T-cell (primary cell): ENCODE measurements around the gene RNF224. TPM values are rescaled to one million over a fixed set of nuclear protein-coding genes. Genes with fewer than 3 reads are reported as not detected.
A peak's percentile ranks its signal among the peaks of the same experiment; 100 is the strongest.

Source experiments
- ATAC-seq, 4 experiments: fragments of 200-7000 bp in 3 of 4; fragments of 150-1000 bp in 1 of 4; cut with Tn5 transposase; replicated peaks in 1 of 4; 1 replicate in 3 of 4; 2 replicates in 1 of 4; pipeline ENCODE4 v1.10.0; 2021; ENCODE audit warnings: moderate library complexity in 3 of 4, mild to moderate bottlenecking in 2 of 4, moderate number of reproducible peaks in 1 of 4
- CTCF ChIA-PET, 2 donors: fragments of 300-600 bp; sonication (Branson Sonifier 250); formaldehyde crosslinking; loops; one replicate each; lab custom pipeline; 2022; ENCODE audit warnings: antibody characterized with exemption in 2 of 2; lab: Charles Lee
- POLR2A ChIA-PET, 2 donors: fragments of 300-600 bp; sonication (Branson Sonifier 250); formaldehyde crosslinking; loops; one replicate each; lab custom pipeline; 2022; ENCODE audit warnings: antibody characterized with exemption in 2 of 2; lab: Charles Lee
- DNase-seq, 35 experiments: peaks; one replicate each; pipeline versions ENCODE4 v3.0.0 to v3.0.0-alpha.2; 2013 to 2023
- H3K27ac ChIP-seq: one replicate; pipeline ENCODE4 v1.5.1; 2013; ENCODE audit warnings: low read length
- H3K27me3 ChIP-seq, 2 experiments: replicated peaks in 1 of 2; 1 replicate in 1 of 2; 2 replicates in 1 of 2; pipeline versions ENCODE4 v1.6.1 to v1.7.0; 2013; ENCODE audit warnings: low read length in 1 of 2, mixed read lengths in 1 of 2; ENCODE audit not compliant: control insufficient read depth in 2 of 2, insufficient read depth in 2 of 2; ENCODE audit errors: extremely low read depth in 1 of 2
- H3K36me3 ChIP-seq, 2 donors: 1 replicate in 1 of 2; 2 replicates in 1 of 2; pipeline versions ENCODE4 v1.6.1 to v1.7.0; 2013; ENCODE audit warnings: low read length in 1 of 2; ENCODE audit not compliant: control insufficient read depth in 2 of 2, insufficient read depth in 1 of 2; ENCODE audit errors: extremely low read depth in 1 of 2
- H3K4me1 ChIP-seq, 2 experiments: 1 replicate in 1 of 2; 2 replicates in 1 of 2; pipeline versions ENCODE4 v1.6.1 to v1.7.0; 2013; ENCODE audit warnings: low read length in 2 of 2, mixed read lengths in 1 of 2; ENCODE audit not compliant: insufficient read depth in 2 of 2, control insufficient read depth in 1 of 2; ENCODE audit errors: extremely low read depth in 1 of 2
- H3K4me3 ChIP-seq, 2 donors: 1 replicate in 1 of 2; 2 replicates in 1 of 2; pipeline versions ENCODE4 v1.5.1 to v1.7.0; 2013; ENCODE audit warnings: mild to moderate bottlenecking in 2 of 2, low read length in 1 of 2, moderate library complexity in 1 of 2; ENCODE audit not compliant: control insufficient read depth in 1 of 2; ENCODE audit errors: extremely low read depth in 1 of 2
- H3K9me3 ChIP-seq: 2 replicates; pipeline ENCODE4 v1.7.0; 2013
- H3K27ac Mint-ChIP-seq, 2 donors: one replicate each; pipeline ENCODE4 v1.8.0; 2020 to 2021; ENCODE audit warnings: mild to moderate bottlenecking in 2 of 2, mixed read lengths in 2 of 2
- H3K27me3 Mint-ChIP-seq, 2 donors: one replicate each; pipeline ENCODE4 v1.8.0; 2021 to 2022; ENCODE audit warnings: mixed read lengths in 2 of 2
- H3K36me3 Mint-ChIP-seq: one replicate; pipeline ENCODE4 v1.8.0; 2021; ENCODE audit warnings: mixed read lengths
- H3K4me1 Mint-ChIP-seq, 3 donors: one replicate each; pipeline ENCODE4 v1.8.0; 2020 to 2022; ENCODE audit warnings: mixed read lengths in 3 of 3, mild to moderate bottlenecking in 1 of 3
- H3K4me3 Mint-ChIP-seq, 3 donors: one replicate each; pipeline ENCODE4 v1.8.0; 2020 to 2022; ENCODE audit warnings: mild to moderate bottlenecking in 3 of 3, mixed read lengths in 3 of 3, moderate library complexity in 3 of 3
- H3K9me3 Mint-ChIP-seq, 3 donors: one replicate each; pipeline ENCODE4 v1.8.0; 2020 to 2022; ENCODE audit warnings: mixed read lengths in 3 of 3
- WGBS: methylation state at CpG from one replicate; pipeline ENCODE4 v1.1.5; 2013; ENCODE audit warnings: missing lambda C conversion rate; ENCODE audit not compliant: insufficient coverage; 5-methylcytosine and 5-hydroxymethylcytosine counted together
- total RNA-seq, 35 experiments: library from RNA in 6 of 35; stranded (reverse) in 6 of 35; fragments of 120-200 nt in 1 of 35; gene quantifications; one replicate each; pipeline versions ENCODE4 v1.2.1 to v1.2.4 and lab custom pipeline; 2013 to 2026

The RNF224 gene
- total RNA-seq, 5 donors from 2014 or later (not counting 1 experiment from before 2014, with no cell fraction given), result not detected

- H3K9me3 Mint-ChIP-seq, result no peaks in the 10 kb centered on the region
- ATAC-seq (no peak), DNase-seq (no peak)
- H3K4me3 Mint-ChIP-seq, result no peak overlapping the region
- Histone ChIP-seq H3K27me3 (peaks cover 0 to 29% of the 10 kb centered on the region in 2 experiments), H3K9me3 (no peaks in the 10 kb centered on the region), H3K4me1 (peaks cover 20 to 38% of the 10 kb centered on the region in 2 experiments), H3K4me3 (no peak overlapping the region), H3K36me3 (peaks cover 22 to 28% of the 10 kb centered on the region in 2 donors), H3K27ac (no peak overlapping the region)
- WGBS, result 82% methylated on average over 14 of the region's 15 CpGs
- CTCF ChIA-PET, result interaction anchor here in 1 of 2 donors (0.5 kb wide), 1 partner anchor 22 kb away, joined by 3 read pairs; no protein-coding TSS in a partner anchor
- peaks cover 27 to 45% (median 37%) of the 10 kb centered on the region in 3 donors for H3K4me1 Mint-ChIP-seq
- H3K36me3 Mint-ChIP-seq, result peaks cover 16% of the 10 kb centered on the region
- peaks cover 0 to 16% of the 10 kb centered on the region in 2 donors for H3K27me3 Mint-ChIP-seq
- POLR2A ChIA-PET, result no interaction called here
- H3K27ac Mint-ChIP-seq, result no peak overlapping the region
Measured at GRCh38 chr9:137273611-137274320, 46.5 kb downstream of the RNF224 start.

- ChIA-PET POLR2A (no interaction called here), CTCF (no interaction called here)
- Mint-ChIP-seq H3K27me3 (peaks cover 0 to 16% of the 10 kb centered on the region in 2 donors), H3K27ac (no peak overlapping the region), H3K36me3 (peaks cover 4% of the 10 kb centered on the region), H3K4me1 (peaks cover 23 to 34% (median 31%) of the 10 kb centered on the region in 3 donors), H3K9me3 (no peaks in the 10 kb centered on the region), H3K4me3 (peak overlapping the region in 1 of 3 donors; percentile 40)
- H3K4me3 ChIP-seq, result no peak overlapping the region
- no peak for DNase-seq
- peaks cover 16 to 18% of the 10 kb centered on the region in 2 donors for H3K36me3 ChIP-seq
- H3K9me3 ChIP-seq, result no peaks in the 10 kb centered on the region
- 93% methylated on average over 8 of the region's 10 CpGs for WGBS
- peaks cover 0 to 33% of the 10 kb centered on the region in 2 experiments for H3K27me3 ChIP-seq
- no peak for ATAC-seq
- peaks cover 20 to 41% of the 10 kb centered on the region in 2 experiments for H3K4me1 ChIP-seq
- H3K27ac ChIP-seq, result no peak overlapping the region
Measured at GRCh38 chr9:137275203-137275587, 47.9 kb downstream of the RNF224 start.

- no peak overlapping the region for H3K27ac Mint-ChIP-seq
- H3K9me3 Mint-ChIP-seq, result no peaks in the 10 kb centered on the region
- peaks cover 4% of the 10 kb centered on the region for H3K36me3 Mint-ChIP-seq
- ATAC-seq (no peak), DNase-seq (no peak)
- ChIA-PET CTCF (no interaction called here), POLR2A (no interaction called here)
- no peak overlapping the region for H3K27ac ChIP-seq
- H3K27me3 ChIP-seq, result peaks cover 0 to 39% of the 10 kb centered on the region in 2 experiments
- WGBS, result 90% methylated on average over 24 of the region's 24 CpGs
- peaks cover 22 to 34% (median 31%) of the 10 kb centered on the region in 3 donors for H3K4me1 Mint-ChIP-seq
- peaks cover 16 to 18% of the 10 kb centered on the region in 2 donors for H3K36me3 ChIP-seq
- H3K27me3 Mint-ChIP-seq, result peaks cover 0 to 16% of the 10 kb centered on the region in 2 donors
- peaks cover 19 to 45% of the 10 kb centered on the region in 2 experiments for H3K4me1 ChIP-seq
- H3K4me3 Mint-ChIP-seq, result peak overlapping the region in 2 of 3 donors; percentile 7 to 67
- H3K4me3 ChIP-seq, result no peak overlapping the region
- no peaks in the 10 kb centered on the region for H3K9me3 ChIP-seq
Measured at GRCh38 chr9:137275588-137276472, 48.5 kb downstream of the RNF224 start.

- H3K9me3 Mint-ChIP-seq, result no peaks in the 10 kb centered on the region
- peaks cover 14 to 26% (median 23%) of the 10 kb centered on the region in 3 donors for H3K4me1 Mint-ChIP-seq
- peak overlapping the region in 2 of 3 donors; percentile 39 to 67 for H3K4me3 Mint-ChIP-seq
- 74% methylated on average over 16 of the region's 30 CpGs for WGBS
- H3K9me3 ChIP-seq, result no peaks in the 10 kb centered on the region
- peaks cover 4% of the 10 kb centered on the region for H3K36me3 Mint-ChIP-seq
- H3K27me3 Mint-ChIP-seq, result peaks cover 0 to 16% of the 10 kb centered on the region in 2 donors
- H3K4me1 ChIP-seq, result peaks cover 13 to 36% of the 10 kb centered on the region in 2 experiments
- peak overlapping the region in 1 of 2 donors; percentile 61 for H3K4me3 ChIP-seq
- no peak overlapping the region for H3K27ac Mint-ChIP-seq
- ATAC-seq, result no peak
- peaks cover 16 to 18% of the 10 kb centered on the region in 2 donors for H3K36me3 ChIP-seq
- POLR2A ChIA-PET, result no interaction called here
- peaks cover 0 to 41% of the 10 kb centered on the region in 2 experiments for H3K27me3 ChIP-seq
- no peak overlapping the region for H3K27ac ChIP-seq
- no peak for DNase-seq
- CTCF ChIA-PET, result interaction anchor here in 1 of 2 donors (0.6 kb wide), 1 partner anchor 144 kb away, joined by 5 read pairs; no protein-coding TSS in a partner anchor
Measured at GRCh38 chr9:137276473-137277328, 49.4 kb downstream of the RNF224 start.

- Histone ChIP-seq H3K27me3 (peaks cover 0 to 43% of the 10 kb centered on the region in 2 experiments), H3K9me3 (no peaks in the 10 kb centered on the region), H3K36me3 (peaks cover 10 to 11% of the 10 kb centered on the region in 2 donors), H3K27ac (peak within 1 kb of the TSS; percentile 14), H3K4me1 (peaks cover 9 to 28% of the 10 kb centered on the region in 2 experiments), H3K4me3 (peak within 1 kb of the TSS; percentile 44 to 61)
- Mint-ChIP-seq H3K4me3 (peak within 1 kb of the TSS; percentile 64 to 76 (median 67)), H3K36me3 (peaks cover 4% of the 10 kb centered on the region), H3K27me3 (peaks cover 0 to 20% of the 10 kb centered on the region in 2 donors), H3K9me3 (no peaks in the 10 kb centered on the region), H3K4me1 (peaks cover 11 to 26% (median 24%) of the 10 kb centered on the region in 3 donors), H3K27ac (no peak within 1 kb of the TSS)
- 8% methylated on average over 12 of the region's 25 CpGs for WGBS
- peak in 6 of 35 experiments; percentile 12 to 51 (median 30) for DNase-seq
- ChIA-PET POLR2A (interaction anchor here in 1 of 2 donors (0.5 kb wide), 1 partner anchor 145 kb away, joined by 6 read pairs; no protein-coding TSS in a partner anchor), CTCF (interaction anchor here in 1 of 2 donors (0.6 kb wide), 1 partner anchor 143 kb away, joined by 5 read pairs; no protein-coding TSS in a partner anchor)
- ATAC-seq, result peak; percentile 46 to 69 (median 60)
Measured at GRCh38 chr9:137277329-137278041, 50.2 kb downstream of the RNF224 start, which contains the start of gene TOR4A. Gene TOR4A, plus strand, starts transcription at chr9:137277726. Its CDS starts 964 bp downstream, at chr9:137278690.
